Astrocyte of the cerebellum (primary cell): ENCODE data around the gene JMJD1C.
"Not testable (repeated sequence)": the region's sequence is repeated elsewhere in the genome, so short reads cannot be mapped to it uniquely, and the experiment has no call there.

Experiments used
- DNase-seq: peaks from one replicate; pipeline ENCODE4 v3.0.0-alpha.2; 2011; ENCODE audit warnings: low read depth
- H3K4me3 ChIP-seq: 2 replicates; pipeline ENCODE4 v1.5.1; 2011; ENCODE audit warnings: mild to moderate bottlenecking, low read depth, low read length, moderate library complexity
- in situ Hi-C: cut with HindIII; loops from 2 replicates; pipeline ENCODE4 v1.10.0; 2017; ENCODE audit warnings: low sequenced_read_pairs
- TF ChIP-seq, protein P1 (sequence below): IDR thresholded peaks from 2 replicates; pipeline ENCODE4 v1.5.1; 2012; ENCODE audit warnings: low read length, low read depth, moderate library complexity, mild to moderate bottlenecking; ENCODE audit errors: missing control alignments

JMJD1C gene

DNA sequence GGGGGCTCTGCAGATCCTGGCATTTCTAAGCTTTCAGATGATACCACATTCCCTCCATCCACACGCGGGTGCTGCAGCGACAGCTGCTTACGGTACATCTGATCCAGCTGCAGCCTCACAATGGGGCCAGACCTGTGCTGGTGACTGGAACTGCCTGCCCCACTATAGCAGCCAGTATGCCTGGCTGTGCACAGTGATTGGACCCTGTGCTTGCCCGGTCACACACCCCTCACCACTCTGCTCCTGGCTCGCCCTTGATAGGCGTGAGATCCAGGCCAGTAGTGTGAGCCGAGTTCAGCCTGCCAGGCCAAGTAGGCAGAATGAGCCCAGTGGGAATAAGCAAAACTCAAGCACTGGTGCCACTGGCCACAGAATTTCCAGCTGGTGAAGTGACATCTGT is 167.8 kb downstream of the JMJD1C start:
- H3K4me3 ChIP-seq: no peak overlapping the region
- in situ Hi-C loops: no loop called here
- no peak for DNase-seq
- TF ChIP-seq, protein P1, sequence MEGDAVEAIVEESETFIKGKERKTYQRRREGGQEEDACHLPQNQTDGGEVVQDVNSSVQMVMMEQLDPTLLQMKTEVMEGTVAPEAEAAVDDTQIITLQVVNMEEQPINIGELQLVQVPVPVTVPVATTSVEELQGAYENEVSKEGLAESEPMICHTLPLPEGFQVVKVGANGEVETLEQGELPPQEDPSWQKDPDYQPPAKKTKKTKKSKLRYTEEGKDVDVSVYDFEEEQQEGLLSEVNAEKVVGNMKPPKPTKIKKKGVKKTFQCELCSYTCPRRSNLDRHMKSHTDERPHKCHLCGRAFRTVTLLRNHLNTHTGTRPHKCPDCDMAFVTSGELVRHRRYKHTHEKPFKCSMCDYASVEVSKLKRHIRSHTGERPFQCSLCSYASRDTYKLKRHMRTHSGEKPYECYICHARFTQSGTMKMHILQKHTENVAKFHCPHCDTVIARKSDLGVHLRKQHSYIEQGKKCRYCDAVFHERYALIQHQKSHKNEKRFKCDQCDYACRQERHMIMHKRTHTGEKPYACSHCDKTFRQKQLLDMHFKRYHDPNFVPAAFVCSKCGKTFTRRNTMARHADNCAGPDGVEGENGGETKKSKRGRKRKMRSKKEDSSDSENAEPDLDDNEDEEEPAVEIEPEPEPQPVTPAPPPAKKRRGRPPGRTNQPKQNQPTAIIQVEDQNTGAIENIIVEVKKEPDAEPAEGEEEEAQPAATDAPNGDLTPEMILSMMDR: no peak

DNA sequence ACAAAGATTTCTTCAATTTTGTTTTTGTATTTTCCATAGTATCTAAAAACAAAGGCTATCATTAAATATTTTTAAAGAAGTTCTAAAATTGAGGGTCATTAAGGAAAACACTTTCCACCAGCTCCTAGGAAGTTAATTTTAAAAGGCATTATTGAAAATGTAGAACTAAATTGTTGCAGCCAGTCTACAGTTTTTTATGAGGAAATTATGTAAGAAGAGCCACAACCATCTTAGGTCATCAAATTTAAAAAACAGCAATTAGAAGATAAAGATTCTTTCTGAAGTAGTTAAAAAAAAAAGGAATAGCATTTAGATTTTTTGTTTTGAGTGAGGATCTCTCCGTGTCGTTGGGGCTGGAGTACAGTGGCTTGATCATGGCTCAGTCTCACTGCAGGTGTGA is 171.0 kb downstream of the JMJD1C start:
- in situ Hi-C loops: no loop called here
- DNase-seq: no peak
- TF ChIP-seq, protein P1: no peak
- no peak overlapping the region for H3K4me3 ChIP-seq

DNA sequence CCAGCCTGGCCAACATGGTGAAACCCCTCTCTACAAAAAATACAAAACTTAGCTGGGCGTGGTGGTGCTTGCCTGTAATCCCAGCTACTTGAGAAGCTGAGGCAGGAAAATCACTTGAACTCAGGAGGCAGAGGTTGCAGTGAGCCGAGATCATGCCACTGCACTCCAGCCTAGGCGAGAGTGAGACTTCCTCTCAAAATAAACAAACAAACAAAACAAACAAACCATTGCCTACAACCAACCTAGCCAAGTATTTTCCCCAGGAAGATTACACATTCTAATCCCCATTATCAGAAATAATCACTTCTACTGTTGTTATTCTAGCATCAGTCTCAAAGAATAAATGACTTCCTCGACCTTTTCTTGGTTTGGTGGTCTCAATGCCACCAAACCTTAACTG is 172.9 kb downstream of the JMJD1C start:
- DNase-seq, H3K4me3 ChIP-seq, in situ Hi-C loops: not testable (repeated sequence)

DNA sequence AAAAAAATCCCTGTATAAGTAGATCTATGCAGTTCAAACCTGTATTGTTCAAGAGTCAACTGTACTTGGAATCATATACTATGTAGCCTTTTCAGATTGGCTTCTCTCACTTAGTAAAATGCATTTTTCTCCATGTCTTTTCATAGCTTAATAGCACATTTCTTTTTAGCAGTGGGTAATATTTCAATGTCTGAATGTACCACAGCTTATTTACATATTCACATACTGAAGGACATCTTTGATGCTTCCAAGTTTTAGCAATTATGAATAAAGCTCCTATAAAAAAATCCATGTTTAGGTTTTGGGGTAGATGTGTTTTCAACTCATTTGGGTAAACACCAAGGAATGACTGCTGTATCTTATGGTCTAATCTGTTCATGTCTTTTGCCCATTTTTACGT is 177.6 kb downstream of the JMJD1C start:
- no peak overlapping the region for H3K4me3 ChIP-seq
- no peak for DNase-seq
- in situ Hi-C loops: no loop called here
- TF ChIP-seq, protein P1: no peak

DNA sequence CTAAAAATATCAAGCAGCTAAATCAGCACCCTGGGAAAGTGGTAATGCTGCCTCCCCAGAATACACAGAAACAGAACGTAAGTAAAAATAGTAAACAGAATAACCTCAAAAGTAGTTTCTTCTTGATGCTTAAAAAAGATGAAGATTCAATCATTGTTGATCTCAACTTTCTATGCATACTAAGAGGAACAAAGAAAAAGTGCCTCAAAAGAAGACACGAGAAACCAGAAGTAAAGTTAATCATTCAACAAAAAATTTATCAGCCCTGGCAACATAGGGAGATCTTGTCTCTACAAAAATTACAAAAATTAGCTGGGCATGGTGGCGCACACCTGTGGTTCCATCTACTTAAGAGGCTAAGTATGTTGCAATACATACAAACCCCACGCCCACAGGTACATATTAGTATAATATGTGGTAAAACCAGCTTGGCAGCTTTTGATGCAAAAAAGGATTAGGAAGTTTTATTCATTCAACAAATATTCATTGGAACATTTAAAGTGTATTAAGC is 179.0 kb downstream of the JMJD1C start:
- DNase-seq: no peak
- no peak overlapping the region for H3K4me3 ChIP-seq
- in situ Hi-C loops: no loop called here
- TF ChIP-seq, protein P1: no peak

DNA sequence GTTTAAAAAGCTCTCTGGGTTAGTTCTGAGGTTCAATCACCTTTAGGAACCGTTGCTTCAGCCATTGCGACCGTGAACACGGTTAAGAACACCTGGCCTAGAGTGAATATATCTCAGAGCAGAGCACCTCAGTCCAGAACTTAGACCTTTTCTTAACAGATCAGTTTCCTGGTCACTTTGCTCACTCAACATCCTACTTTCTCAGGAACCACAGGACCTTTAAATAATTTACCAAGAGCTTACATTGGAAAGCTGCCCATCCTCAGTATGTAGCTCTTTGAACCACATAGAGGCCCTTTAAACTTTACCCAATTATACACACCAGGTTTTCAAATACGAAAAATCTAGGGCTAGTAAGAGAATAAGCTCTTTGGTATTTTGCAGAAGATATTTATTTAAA is 179.4 kb downstream of the JMJD1C start:
- no peak overlapping the region for H3K4me3 ChIP-seq
- in situ Hi-C loops: no loop called here
- TF ChIP-seq, protein P1: no peak
- DNase-seq: peak; percentile 76

DNA sequence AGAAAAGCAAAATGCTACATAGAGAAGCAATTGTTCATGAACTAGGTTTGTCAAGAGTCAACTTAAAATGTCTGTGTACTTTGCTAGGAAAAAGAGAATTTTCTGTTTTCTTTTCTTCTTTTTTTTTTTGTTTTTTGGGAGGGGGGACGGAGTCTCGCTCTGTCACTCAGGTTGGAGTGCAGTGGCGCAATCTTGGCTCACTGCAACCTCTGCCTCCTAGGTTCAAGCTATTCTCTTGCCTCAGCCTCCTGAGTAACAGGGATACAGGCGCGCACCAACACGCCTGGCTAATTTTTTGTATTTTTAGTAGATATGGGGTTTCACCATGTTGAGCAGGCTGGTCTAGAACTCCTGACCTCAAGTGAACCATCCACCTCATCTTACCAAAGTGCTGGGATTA is 181.9 kb downstream of the JMJD1C start:
- in situ Hi-C loops, DNase-seq, H3K4me3 ChIP-seq: not testable (repeated sequence)

DNA sequence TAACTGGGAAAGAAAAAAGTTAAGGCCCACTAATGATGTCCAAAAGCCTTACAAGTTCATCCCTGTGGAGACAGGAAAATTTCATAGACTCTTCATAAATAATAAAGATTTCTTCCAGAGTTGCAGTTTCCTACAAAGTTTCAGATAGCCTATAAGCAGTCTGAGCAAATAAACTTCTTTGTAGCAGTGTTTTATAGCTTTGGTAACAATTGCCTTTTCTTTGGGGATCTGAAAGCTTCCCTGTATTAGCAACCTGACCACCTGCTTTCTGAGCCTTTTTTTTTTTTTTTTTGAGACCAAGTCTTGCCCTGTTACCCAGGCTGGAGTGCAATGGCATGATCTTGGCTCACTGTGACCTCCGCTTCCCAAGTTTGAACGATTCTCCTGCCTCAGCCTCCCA is 182.7 kb downstream of the JMJD1C start:
- TF ChIP-seq, protein P1: no peak
- in situ Hi-C loops: no loop called here
- no peak for DNase-seq
- no peak overlapping the region for H3K4me3 ChIP-seq
